Central memory CD4-positive, alpha-beta T cell (primary cell): ENCODE results near the gene LHFPL6.

Experiments
- DNase-seq: peaks from one replicate; pipeline ENCODE4 v3.0.0; 2022

The LHFPL6 gene

DNA sequence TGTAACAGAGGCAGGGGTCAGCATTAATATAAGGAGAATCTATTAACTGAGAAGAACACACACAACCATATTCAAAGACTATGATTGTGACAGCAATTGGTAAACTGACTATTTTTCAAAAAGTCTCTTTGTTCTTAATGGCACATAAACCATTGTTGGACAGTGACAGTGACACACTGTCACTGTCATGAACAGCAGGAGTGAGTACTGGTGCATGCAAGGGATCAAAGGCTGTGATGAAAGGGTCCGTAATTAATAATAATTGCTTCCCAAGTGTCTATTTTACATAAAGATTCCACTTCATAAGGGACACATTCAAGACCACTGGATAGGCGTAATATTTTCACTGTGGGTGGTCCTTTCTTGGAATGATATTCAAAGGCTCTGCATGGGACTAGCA is 50.7 kb downstream of the LHFPL6 start:
- DNase-seq, result no peak

DNA sequence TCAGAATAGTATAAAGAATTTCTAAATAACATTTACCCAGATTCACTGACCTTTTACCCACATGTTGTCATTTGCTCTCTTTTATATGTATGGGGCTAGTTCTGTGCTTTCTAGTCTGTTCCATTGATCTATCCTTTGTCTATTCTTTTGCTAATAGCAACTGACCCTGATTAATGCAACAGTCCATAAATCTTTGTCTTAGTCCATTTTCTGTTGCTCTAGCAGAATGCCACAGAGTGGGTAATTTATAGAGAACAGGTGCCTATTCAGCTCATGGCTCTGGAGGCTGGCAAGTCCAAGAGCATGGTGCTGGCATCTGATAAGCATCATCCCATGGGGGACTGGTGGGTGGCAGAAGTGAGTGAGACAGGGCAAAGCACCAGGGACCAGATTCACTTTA is 52.1 kb downstream of the LHFPL6 start:
- DNase-seq, result no peak

DNA sequence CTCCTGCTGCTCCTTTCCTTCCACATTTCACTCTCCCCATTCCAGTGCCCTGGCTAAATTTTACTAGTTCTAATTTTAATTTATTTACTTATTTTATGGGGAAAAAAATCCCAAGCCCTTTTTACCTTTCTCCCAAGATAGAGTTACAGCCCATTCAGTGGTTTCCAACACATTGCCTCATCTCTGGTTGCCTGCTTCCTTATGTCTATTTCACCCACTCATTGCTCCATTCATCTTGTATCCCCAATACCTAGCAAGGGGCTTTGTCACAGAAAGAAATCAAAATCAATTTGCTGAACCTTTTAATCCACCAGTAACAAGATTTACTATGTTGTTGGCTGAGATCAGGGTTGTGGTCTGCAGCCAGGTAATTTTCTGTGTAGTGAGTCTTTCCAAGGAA is 55.9 kb downstream of the LHFPL6 start:
- DNase-seq, result no peak

DNA sequence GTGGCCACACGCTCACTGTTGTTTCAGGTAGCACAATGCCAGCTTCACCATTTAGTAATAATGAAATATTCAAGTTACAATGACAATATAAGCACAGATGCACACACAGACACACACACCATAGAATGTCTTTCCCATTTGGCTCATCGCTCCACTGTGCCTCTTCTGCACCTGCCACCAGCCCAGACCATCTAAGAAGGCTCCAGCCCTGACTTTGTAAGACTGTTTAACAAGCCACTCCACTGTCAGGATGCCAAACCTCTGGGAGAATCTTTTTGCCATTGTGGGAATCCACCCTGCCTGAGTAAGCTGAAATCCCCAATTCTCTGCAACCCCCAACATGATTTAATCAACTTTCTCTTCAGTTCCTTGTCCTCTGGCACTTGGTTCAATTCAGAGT is 60.6 kb downstream of the LHFPL6 start:
- no peak for DNase-seq

DNA sequence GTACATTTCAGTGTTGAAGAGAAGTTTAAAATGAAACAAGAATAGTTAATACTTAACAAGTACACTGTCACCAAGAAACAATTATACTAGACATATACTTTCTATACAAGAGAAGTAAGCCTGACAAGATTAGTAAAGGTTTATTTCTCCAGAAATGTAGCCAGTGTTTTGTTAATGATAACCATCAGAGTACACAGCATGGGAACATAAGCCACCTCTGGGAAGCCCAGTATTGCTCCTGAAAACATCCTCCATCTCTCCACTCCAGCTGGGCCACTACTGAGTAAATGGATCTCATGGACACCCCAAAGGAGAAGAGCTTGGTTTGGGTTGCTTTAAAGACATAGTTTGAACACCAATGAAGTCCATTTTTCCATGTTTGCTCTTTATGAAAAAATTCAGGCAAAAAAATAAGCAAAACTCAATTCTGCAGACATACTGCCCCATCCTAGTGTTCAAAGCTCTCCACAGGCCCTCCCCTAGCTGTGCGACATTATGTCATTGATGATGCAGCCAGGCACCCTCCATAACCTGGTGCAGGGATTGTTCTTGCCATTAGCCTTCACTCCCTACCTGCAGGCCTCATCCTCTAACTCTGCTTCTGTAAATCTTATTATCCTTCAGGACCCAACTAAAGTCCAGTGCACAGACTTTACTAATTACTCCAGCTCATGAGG is 61.9 kb downstream of the LHFPL6 start:
- DNase-seq, result no peak

DNA sequence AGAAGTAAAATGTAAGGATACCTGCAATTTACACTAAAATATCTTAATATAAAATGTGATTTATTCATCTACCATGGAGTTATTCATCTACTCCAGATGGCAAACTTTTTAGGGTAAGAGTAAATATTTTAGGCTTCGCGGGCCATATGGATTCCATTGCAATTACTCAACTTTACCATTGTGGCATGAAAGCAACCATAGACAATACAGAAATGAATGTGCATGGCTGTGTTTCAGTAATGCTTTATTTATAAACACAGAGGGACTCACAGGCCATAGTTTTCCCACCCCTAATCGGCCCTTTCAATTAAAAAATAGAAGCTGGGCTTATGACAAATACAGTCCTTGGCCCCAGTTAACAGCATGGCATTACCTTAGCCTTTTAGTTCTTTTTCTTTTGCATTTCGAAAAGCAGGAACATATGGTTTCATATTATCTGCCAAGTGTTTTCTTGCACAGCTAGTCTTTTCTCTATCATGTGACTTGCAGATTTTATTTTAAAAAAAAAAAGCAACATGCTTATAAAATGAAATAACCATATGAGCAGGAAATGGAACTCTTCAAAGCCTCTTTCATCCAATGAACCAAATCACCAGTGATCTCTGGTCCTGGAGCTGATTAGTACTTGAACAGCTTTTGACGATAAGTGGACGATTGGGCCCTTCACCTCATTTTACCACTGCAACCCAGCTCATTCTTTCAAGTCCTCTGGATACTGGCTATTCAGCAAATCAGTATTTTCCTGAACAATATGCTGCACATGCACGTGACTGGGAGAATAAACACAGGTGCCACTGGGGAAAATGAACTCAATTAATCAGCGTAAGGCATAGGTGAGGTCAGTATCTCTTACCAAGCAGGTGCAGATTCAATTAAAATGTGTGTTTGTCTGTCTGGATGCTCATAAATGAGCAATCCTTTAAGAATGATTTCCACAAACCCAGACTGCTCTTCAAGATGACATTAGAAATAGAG is 63.9 kb downstream of the LHFPL6 start:
- no peak for DNase-seq

DNA sequence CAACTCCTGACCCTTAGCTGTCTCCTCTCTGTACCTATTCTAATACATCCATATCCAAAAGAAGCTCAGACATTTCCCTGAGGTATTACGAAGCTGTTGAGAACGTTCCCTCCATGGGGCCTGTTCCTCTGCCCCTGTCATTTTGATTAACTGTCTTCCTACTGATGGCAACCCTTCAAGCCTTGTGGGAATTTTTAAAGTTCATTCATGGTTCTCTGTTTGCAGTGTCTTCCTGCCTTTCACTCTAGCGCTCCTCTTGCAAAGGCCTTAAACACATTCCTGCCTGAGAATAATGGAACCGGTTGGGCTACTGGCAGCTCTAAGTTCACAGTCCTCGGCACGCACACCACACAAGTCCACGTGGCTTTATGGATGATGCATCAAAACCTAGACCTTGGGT is 66.1 kb downstream of the LHFPL6 start:
- DNase-seq, result no peak

DNA sequence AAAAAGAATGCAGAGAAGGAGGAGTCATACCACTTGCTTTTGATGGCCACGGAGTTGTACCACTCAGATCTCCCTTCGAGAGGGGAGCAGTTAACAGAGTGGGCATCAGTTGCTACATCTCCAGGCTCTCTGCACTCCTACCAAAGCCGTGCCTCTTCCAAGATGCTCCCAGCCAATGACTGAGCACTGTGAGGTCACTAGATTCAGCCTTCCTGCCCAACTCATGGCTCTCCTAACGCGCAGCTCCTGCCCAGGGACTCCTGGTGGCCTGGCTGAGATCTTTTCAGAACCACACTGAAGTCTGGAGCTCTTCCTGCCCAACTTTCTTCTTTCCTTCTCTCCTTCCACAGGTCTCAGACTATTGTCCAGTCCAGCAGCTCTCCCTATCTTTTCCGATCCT is 66.7 kb downstream of the LHFPL6 start:
- DNase-seq, result no peak

DNA sequence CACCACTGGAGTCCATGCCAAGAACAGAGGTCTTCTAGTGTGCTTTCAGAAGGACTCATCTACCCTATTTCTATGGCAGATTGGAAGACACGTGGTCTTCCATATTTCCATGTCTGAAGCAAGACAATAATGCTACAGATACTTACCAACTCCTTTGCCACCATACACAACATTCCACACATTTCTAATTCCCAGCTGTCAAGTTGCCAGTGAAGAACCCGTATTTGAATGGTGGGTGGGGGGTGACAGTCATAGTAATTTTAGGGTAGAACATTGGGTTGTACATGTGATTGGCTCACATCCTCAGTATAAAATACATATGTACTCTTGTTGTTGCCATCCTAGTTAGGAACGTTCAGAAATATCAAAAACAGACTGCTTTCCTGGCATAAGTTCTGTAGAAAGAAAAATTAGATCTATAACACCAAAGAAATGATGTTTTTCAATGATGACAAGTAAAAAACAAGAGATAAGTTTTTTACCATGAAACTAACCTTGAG is 69.3 kb downstream of the LHFPL6 start:
- DNase-seq, result no peak

DNA sequence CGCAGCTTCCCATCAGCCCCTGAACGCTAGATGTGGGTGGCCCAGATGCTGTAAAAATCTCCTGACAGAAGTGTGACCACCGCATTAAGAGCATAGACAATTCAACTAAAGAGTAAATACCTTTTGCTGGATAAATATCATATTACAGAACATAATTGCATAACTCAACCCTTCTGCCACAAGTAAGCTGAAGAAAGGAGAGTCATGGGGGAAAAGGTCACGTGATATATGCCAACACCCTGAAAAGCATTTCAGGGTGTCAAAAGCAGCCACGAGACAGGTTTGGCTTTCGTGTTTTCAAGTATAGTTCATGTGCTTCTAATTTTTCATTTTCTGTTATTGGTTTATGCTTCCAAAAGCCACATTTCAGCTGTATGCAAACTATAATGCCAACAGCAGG is 71.3 kb downstream of the LHFPL6 start:
- no peak for DNase-seq

DNA sequence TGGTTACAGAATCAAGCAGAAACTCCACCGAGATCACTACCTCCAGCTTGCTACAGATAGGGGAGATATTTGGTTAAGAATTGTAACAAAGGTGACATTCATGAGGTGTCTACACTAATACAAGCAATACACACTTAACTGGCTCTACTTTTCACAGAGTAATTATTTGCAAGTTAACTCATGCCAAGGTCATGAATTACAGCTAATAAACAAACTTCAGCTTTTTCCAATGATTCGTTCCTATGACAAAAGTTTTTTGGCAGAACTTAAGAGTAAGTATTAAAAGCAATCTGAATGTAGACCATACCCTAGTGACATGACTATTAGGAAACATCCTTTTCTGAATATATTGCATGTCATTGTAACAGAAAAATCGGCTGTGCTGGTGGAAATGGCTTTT is 72.1 kb downstream of the LHFPL6 start:
- no peak for DNase-seq

DNA sequence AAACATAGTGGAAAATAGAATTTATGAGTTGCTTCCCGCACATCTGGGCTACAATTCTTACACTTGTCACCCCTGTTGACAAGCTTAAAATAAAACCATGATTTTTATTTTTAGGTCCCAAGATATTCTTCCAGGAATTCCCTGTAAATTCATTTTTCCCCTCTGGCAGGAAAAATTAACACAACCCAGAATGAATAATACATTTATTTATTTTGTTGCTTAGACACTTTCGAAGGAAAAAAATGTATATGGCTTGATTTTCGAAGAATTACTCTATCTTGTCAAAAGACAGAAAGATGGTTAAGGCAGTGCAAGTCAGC is 74.4 kb downstream of the LHFPL6 start:
- no peak for DNase-seq

DNA sequence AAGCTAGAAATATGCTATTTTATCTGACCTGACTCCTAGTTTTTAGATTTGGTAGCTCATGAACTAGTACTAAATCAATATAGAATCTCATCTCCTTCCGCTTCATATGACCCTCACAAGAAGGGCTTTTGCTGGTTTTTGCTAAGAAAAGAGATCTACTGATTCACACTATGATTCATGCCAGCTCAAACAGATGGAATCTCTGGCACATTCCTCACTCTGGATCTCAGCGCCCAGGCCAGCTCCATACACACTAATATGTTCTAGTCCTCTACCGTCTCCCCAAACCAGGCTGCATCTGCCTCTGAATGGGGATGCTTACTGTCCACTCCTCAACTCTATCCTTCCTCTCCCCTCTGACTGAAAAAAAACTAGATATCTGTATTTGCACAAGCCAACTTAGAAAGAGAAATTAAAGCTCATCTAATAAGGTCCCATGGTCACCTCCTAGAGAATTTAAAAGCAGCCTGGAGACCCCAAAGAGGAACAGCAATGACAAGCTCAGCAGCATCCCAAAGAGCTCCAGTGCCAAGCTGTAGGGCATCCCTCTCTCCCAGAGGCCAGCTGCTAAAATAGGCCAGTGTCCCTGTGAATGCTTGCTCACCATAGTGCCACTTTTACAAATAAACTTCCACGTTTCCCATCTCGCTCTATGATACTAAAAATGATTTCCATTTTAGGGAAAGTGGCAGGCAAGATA is 74.9 kb downstream of the LHFPL6 start:
- DNase-seq, result no peak

DNA sequence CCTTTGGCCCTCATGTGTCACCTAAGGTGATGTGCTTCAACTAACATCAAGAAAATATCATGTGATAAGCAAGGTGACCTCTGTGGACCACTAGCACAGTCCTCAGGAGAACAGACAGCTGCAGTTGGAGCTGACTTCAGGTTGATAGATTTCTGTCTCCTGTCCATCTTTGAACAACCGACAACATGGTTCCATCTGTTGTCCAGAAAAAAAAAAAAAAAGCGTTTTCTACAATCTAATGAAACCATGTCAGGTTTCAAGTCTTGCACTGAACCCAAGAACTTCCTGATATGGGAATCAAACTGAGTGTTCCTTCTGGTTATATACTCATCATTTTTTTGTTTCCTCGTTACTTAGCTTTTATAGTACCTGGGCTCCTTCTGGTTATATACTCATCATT is 75.7 kb downstream of the LHFPL6 start:
- no peak for DNase-seq

DNA sequence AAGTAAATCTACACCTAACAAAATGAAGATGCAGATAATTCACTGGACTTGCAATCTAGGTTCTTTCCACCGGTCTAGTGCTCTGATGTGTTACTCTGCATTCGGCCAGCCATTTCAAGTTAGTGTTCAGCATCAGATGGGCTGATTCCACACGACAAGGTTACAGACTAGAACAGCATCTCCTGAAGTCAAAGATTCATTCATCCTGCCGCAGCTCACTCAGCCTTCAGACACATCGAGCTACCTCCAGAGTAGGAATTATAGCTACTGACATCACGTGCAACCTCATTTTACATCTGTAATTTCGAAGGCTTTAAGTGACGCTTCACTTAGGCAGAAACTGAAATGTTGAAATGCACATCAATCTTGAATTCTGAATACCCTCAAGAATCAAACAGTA is 76.5 kb downstream of the LHFPL6 start:
- DNase-seq, result no peak

DNA sequence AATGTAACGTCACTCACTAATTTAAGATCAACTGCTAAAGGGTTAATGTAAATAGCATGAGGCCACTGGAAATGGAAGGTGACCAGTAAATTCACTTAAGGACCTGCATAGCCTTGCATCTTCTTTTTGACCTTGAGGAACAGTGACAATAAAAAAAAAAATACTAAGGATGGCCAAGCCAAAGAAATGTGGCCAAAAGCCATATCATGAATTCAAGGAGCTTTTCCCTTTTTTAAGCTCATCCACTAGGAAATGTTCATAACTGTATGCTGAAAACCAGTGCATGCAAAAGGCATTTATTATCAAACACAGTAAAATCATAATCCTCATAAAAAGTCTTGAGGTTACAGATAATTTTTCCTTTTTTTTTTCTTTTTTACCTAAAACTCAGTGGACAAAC is 77.5 kb downstream of the LHFPL6 start:
- DNase-seq, result no peak

DNA sequence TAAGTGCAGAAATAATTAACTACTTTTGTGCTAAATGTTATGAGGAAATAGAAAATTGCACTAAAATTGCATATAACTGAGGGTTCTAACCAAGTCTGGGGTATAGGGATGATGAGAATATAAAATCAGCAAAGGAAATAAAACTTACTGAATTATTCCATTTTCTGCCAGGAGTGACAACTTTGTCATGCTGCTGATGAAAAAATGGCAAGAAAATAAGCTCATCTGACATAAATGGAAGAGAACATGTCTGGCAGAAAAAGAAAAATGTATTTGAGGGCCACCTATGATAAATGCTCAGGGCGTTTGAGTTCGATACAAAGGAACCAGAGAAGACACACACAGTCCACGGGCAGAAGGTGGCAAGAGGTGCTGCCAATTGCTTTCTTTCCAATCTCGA is 78.2 kb downstream of the LHFPL6 start:
- DNase-seq, result no peak

DNA sequence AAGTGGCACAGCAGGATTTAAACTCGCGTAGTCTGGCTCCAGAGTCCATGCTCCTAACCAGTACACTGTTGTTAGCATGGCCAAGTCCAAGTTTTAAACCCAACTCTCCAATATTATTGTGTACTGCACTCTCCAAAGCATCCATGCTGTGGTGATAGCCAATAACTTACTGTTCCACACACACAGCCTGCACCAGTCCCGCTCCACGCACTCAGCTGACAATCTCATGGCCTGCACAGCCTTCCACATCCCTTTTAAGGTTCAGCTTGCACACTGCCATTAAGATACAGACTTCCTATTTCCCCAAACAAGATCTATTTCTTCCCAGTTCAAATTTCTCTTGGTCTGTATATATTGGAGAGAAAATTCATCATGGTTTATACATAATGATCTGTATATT is 80.7 kb downstream of the LHFPL6 start:
- DNase-seq, result no peak

DNA sequence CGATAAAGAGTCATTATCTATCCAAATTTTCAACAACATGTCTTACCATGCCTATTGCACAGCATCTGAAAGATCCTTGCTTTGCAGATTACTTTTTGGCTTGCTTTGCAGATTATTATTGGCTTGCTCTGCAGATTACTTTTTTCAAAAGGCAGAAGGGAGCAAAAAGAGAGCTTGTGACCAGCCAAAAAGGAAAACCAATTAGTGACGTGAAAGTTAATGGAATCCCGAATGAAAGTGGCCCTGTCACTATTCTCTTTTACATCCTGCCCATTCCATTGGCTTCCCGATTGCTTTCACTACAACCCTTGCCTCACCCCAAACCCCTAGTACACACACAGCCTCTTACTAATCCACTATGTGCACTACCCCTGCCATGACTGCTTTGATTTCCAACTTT is 81.3 kb downstream of the LHFPL6 start:
- DNase-seq, result no peak

DNA sequence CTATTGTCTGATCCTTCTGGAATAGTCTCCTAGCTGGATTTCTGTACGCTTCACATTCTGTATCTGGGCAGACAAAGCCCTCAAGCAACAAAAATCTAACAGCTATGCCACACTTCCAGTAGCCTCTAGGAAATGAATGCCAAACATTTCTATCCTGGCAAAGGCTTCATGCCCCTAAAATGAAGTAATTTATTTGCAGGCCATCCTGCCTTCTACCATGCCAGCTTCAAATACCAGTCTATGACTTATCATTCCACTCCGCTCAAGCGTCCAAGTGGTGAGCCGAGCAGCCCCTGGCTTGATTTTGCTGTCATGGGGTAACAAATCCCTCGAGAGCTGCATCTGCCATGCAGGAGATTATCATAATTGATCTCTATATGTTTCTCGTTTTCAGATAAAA is 86.9 kb downstream of the LHFPL6 start:
- DNase-seq, result no peak

DNA sequence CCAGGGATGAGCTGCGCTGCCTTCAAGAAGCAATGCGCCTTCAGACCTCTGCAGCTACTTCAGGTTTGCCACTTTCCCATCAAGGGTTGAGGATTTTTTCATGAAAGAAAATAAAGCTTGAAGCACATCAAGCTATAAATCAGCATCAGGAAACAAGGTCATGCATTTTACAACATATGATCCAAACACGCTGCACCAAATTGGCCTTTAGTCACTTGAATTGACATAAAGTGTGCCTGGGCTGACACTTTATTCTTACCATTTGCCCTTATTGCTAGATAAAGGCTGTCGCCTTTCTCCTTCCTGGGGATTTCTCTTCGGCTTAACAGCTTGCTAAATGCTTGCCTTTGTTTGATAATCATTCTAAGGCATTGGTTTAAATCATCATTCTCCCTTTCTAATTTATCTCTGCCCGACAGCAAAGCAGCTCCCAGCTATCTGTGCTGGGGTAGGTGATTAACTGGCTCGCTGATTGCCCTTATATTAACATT is 87.7 kb downstream of the LHFPL6 start:
- no peak for DNase-seq

DNA sequence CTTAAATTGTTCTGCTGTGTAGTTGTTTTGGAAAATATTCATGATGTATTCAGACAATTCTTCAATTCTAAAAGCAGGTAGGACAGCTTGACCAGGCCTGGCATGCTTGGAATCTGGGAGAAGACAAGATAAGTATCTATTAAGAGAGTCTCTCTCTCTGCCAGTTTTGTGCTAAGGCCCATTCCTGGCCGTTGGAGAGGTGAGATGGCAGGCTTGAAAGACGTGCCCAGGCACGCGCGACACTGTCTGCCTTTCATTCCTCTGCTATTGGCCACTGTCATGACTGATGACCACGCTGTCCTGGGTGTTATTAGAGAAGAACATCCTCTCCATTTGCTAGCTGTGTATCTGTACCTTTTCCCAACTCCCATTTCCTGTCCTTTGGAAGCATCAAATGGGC is 90.3 kb downstream of the LHFPL6 start:
- no peak for DNase-seq

DNA sequence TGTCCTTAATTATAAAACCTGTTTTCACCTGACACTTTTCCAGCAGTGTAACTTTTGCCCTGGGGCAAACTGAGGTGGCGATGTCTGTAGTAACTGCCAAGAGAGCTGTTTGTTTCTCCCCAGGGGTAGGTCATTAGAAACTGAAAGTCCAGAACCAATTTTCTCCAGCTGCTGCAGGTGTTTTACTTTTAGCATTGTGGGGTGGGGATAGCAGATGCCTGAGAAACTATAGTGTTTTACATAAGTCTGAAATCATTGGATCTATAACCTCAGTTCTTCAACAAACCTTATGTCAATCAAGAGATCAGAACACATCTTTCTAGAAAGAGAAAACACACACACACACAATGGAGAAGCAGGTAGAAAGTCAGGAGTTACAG is 92.7 kb downstream of the LHFPL6 start:
- DNase-seq, result no peak
